Stomach (tissue), 9 donors: ENCODE data around the gene LCN12. TPM values are rescaled to one million over a fixed set of nuclear protein-coding genes. Genes with fewer than 3 reads are reported as not detected.
A peak's percentile ranks its signal among the peaks of the same experiment; 100 is the strongest.

Source experiments
- DNase-seq, 2 donors: peaks; one replicate each; pipeline versions ENCODE4 v3.0.0 to v3.0.0-alpha.2; 2013 to 2019
- H3K27ac ChIP-seq, 5 donors: fragments of 200-600 bp in 4 of 5; sonication (generic) in 4 of 5; one replicate each; pipeline ENCODE4 v1.5.1; 2013 to 2019; ENCODE audit warnings: mild to moderate bottlenecking in 1 of 5, moderate library complexity in 1 of 5
- H3K27me3 ChIP-seq, 3 donors: fragments of 200-600 bp; sonication (generic); one replicate each; pipeline ENCODE4 v1.5.1; 2017 to 2019; ENCODE audit warnings: mixed run types in 1 of 3
- H3K36me3 ChIP-seq, 4 donors: fragments of 200-600 bp; sonication (generic); 1 replicate in 3 of 4; 2 replicates in 1 of 4; pipeline ENCODE4 v1.5.1; 2016 to 2019
- H3K4me1 ChIP-seq, 4 donors: fragments of 200-600 bp; sonication (generic); one replicate each; pipeline ENCODE4 v1.5.1; 2016 to 2019
- H3K4me3 ChIP-seq, 4 donors: fragments of 200-600 bp; sonication (generic) in 3 of 4; one replicate each; pipeline ENCODE4 v1.5.1; 2016 to 2019; ENCODE audit warnings: mild to moderate bottlenecking in 1 of 4
- H3K9me3 ChIP-seq, 4 donors: fragments of 200-600 bp; sonication (generic); one replicate each; pipeline ENCODE4 v1.5.1; 2016 to 2019
- CTCF ChIP-seq, 7 experiments: fragments of 450-650 bp in 4 of 7; fragments of 200-600 bp in 3 of 7; sonication (generic) in 3 of 7; IDR thresholded peaks; one replicate each; pipeline ENCODE4 v1.5.1; 2016 to 2019; ENCODE audit warnings: antibody characterized with exemption in 7 of 7, control low read depth in 2 of 7, mild to moderate bottlenecking in 1 of 7
- EP300 ChIP-seq: sonication (generic); formaldehyde crosslinking; IDR thresholded peaks from one replicate; pipeline ENCODE4 v1.6.1; 2017; ENCODE audit warnings: antibody characterized with exemption
- POLR2A ChIP-seq, 4 donors: fragments of 450-650 bp; IDR thresholded peaks; one replicate each; pipeline ENCODE4 v1.6.1; 2016; ENCODE audit warnings: antibody characterized with exemption in 4 of 4, control low read depth in 2 of 4, mild to moderate bottlenecking in 1 of 4, moderate library complexity in 1 of 4
- POLR2AphosphoS5 ChIP-seq, 3 donors: sonication (generic); formaldehyde crosslinking; IDR thresholded peaks; one replicate each; pipeline ENCODE4 v1.6.1; 2016; ENCODE audit warnings: antibody characterized with exemption in 3 of 3
- WGBS, 5 donors: extraction: QIAGEN DNeasy Blood & Tissue Kit in 3 of 5; methylation state at CpG; one replicate each; pipeline versions ENCODE4 v1.1.5 to v1.1.7; 2013 to 2018; 5-methylcytosine and 5-hydroxymethylcytosine counted together
- intact Hi-C: fragments of 100-400 bp; cut with DNase I; formaldehyde crosslinking; loops from one replicate; pipeline ENCODE4 v1.15.1; 2023; ENCODE audit warnings: low total_unique reads
- polyA plus RNA-seq, 3 donors: library from polyadenylated mRNA; stranded (reverse); fragments of 200-250 nt; gene quantifications; one replicate each; pipeline ENCODE4 v1.2.3, GENCODE V29; 2013
- total RNA-seq, 5 donors: library from RNA; depleted of rRNA; stranded (reverse); fragments of >200 nt; gene quantifications; one replicate each; pipeline versions ENCODE4 v1.1.0 to v1.2.3, GENCODE V29; 2014 to 2016
- donor health status: healthy with polysubstance abuse.
- donor health status: Bipolar disorder and iron deficiency.
- donor health status: healthy.

The LCN12 gene
- total and polyA plus RNA-seq, 8 donors = 0.73 to 6.3 (median 2.3) TPM; not detected in 3

GRCh38 chr9:136972743-136973142 lies 20.7 kb downstream of the LCN12 start:
- peaks cover 0 to 27% (median 2%) of the 10 kb centered on the region in 3 donors for H3K27me3 ChIP-seq
- intact Hi-C loops = no loop called here
- TF ChIP-seq POLR2A (IDR thresholded peaks at IDR 0.05) = no peak
- no peak for TF ChIP-seq CTCF (IDR thresholded peaks at IDR 0.05)
- no peak for TF ChIP-seq EP300
- no peak for TF ChIP-seq POLR2AphosphoS5 (IDR thresholded peaks at IDR 0.05)
- no peak overlapping the region for H3K4me3 ChIP-seq
- DNase-seq = no peak
- peaks cover 11 to 30% (median 18%) of the 10 kb centered on the region in 4 donors for H3K4me1 ChIP-seq
- WGBS, 5 donors = 54 to 71% (median 60%) methylated on average over 10 to 13 of the region's 13 CpGs
- no peaks in the 10 kb centered on the region for H3K36me3 ChIP-seq
- H3K27ac ChIP-seq = no peak overlapping the region
- H3K9me3 ChIP-seq = no peaks in the 10 kb centered on the region

- Histone ChIP-seq H3K27ac (no peak overlapping the region), H3K4me3 (no peak overlapping the region), H3K27me3 (peaks cover 0 to 28% (median 6%) of the 10 kb centered on the region in 3 donors), H3K4me1 (peaks cover 16 to 41% (median 27%) of the 10 kb centered on the region in 4 donors), H3K9me3 (no peaks in the 10 kb centered on the region), H3K36me3 (no peaks in the 10 kb centered on the region)
- DNase-seq = no peak
- no peak for TF ChIP-seq POLR2AphosphoS5 (IDR thresholded peaks at IDR 0.05)
- no peak for TF ChIP-seq EP300
- TF ChIP-seq POLR2A (IDR thresholded peaks at IDR 0.05) = no peak
- no peak for TF ChIP-seq CTCF (IDR thresholded peaks at IDR 0.05)
- intact Hi-C loops = no loop called here
- WGBS, 5 donors = 80 to 86% (median 85%) methylated on average over 18 to 29 of the region's 29 CpGs
Measured at GRCh38 chr9:136973618-136974617, 21.8 kb downstream of the LCN12 start.

GRCh38 chr9:136974817-136975535 lies 22.9 kb downstream of the LCN12 start:
- peak overlapping the region in 3 of 5 donors; percentile 10 to 38 (median 24) for H3K27ac ChIP-seq
- H3K4me1 ChIP-seq = peaks cover 16 to 43% (median 29%) of the 10 kb centered on the region in 4 donors
- DNase-seq = no peak
- 44 to 62% (median 58%) methylated on average over 8 to 15 of the region's 15 CpGs for WGBS, 5 donors
- no peak overlapping the region for H3K4me3 ChIP-seq
- H3K27me3 ChIP-seq = peaks cover 0 to 28% (median 6%) of the 10 kb centered on the region in 3 donors
- H3K9me3 ChIP-seq = no peaks in the 10 kb centered on the region
- no peaks in the 10 kb centered on the region for H3K36me3 ChIP-seq
- no peak for TF ChIP-seq POLR2AphosphoS5 (IDR thresholded peaks at IDR 0.05)
- no peak for TF ChIP-seq EP300
- TF ChIP-seq POLR2A (IDR thresholded peaks at IDR 0.05) = no peak
- TF ChIP-seq CTCF (IDR thresholded peaks at IDR 0.05) = no peak
- intact Hi-C loops = no loop called here

GRCh38 chr9:136975644-136976043 lies 23.6 kb downstream of the LCN12 start:
- H3K9me3 ChIP-seq = no peaks in the 10 kb centered on the region
- peaks cover 0 to 21% (median 6%) of the 10 kb centered on the region in 3 donors for H3K27me3 ChIP-seq
- DNase-seq = no peak
- H3K4me1 ChIP-seq = peaks cover 16 to 43% (median 29%) of the 10 kb centered on the region in 4 donors
- intact Hi-C loops = no loop called here
- 32 to 67% (median 47%) methylated on average over 9 to 14 of the region's 14 CpGs for WGBS, 5 donors
- H3K36me3 ChIP-seq = no peaks in the 10 kb centered on the region
- peak overlapping the region in 2 of 5 donors; percentile 10 to 24 for H3K27ac ChIP-seq
- H3K4me3 ChIP-seq = no peak overlapping the region
- TF ChIP-seq POLR2AphosphoS5 (IDR thresholded peaks at IDR 0.05) = no peak
- no peak for TF ChIP-seq CTCF (IDR thresholded peaks at IDR 0.05)
- TF ChIP-seq EP300 = no peak
- TF ChIP-seq POLR2A (IDR thresholded peaks at IDR 0.05) = no peak
